Kidney epithelial cell (primary cell): ENCODE results near the gene CCDC85C. TPM values are rescaled to one million over a fixed set of nuclear protein-coding genes. Genes with fewer than 3 reads are reported as not detected.

Source experiments
- DNase-seq: peaks from one replicate; pipeline ENCODE4 v3.0.0-alpha.2; 2010; ENCODE audit warnings: low read depth
- H3K27me3 ChIP-seq: 2 replicates; pipeline ENCODE4 v1.6.0; 2011; ENCODE audit warnings: low read length; ENCODE audit not compliant: control insufficient read depth, insufficient read depth
- H3K36me3 ChIP-seq: 2 replicates; pipeline ENCODE4 v1.5.1; 2011; ENCODE audit warnings: low read length; ENCODE audit not compliant: control insufficient read depth, insufficient read depth
- H3K4me3 ChIP-seq: 2 replicates; pipeline ENCODE4 v1.5.1; 2011; ENCODE audit warnings: low read depth, mild to moderate bottlenecking, control low read depth, low read length
- CTCF ChIP-seq: IDR thresholded peaks from 2 replicates; pipeline ENCODE4 v1.5.1; 2011; ENCODE audit warnings: mild to moderate bottlenecking, moderate library complexity, low read length, control low read depth, inconsistent platforms; ENCODE audit not compliant: insufficient read depth, poor library complexity, severe bottlenecking
- total RNA-seq: library from RNA; depleted of rRNA; stranded (reverse); fragments of >200 nt; gene quantifications from 2 replicates; pipeline ENCODE4 v1.2.3, GENCODE V29; 2015

The CCDC85C gene
- total RNA-seq, 1 donor from 2014 or later, result 32.4 TPM

DNA sequence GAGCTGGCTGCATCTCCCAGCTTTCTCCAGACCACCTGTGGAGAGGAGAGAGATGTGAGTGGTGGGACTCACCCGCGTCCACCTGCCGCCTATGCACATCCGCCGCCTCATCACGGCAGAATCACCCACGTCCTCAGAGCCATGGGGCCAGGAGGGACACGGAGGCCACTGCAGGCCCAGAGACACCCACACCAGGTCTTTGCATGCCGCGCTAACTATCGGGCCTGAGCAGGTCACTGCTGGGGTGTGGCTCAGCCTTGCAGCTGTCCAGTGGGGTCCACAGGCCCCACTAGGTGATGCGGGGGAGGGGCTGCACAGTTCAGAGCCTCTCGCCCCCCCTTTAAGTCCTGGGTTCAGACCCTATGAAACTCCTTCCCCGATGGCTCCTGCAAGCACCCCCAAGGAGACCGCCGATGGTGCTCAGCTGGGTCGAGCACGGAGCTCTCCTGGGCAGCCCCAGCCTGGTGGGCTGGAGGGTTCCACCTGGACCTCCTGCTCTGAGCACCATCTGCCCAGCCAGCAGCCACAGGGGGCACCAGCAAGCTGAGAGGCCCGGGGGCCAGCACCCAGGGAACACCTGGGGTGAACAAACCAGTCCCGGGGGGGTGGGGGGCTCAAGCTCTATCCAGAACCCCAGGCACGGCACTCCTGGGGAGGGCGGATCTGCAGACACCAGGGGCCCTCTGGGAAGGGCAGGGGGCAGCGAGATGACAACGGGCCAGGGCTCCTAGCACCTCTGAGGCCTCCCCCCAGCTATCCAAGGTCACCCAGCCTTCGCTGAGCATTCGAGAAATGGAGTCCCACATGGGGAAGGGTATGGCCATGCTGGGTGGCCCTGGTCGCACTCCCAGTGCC is 88.5 kb downstream of the CCDC85C start:
- no peaks in the 10 kb centered on the region for H3K27me3 ChIP-seq
- H3K36me3 ChIP-seq, result no peaks in the 10 kb centered on the region
- DNase-seq, result no peak
- H3K4me3 ChIP-seq, result no peak overlapping the region
- no peak for TF ChIP-seq CTCF

DNA sequence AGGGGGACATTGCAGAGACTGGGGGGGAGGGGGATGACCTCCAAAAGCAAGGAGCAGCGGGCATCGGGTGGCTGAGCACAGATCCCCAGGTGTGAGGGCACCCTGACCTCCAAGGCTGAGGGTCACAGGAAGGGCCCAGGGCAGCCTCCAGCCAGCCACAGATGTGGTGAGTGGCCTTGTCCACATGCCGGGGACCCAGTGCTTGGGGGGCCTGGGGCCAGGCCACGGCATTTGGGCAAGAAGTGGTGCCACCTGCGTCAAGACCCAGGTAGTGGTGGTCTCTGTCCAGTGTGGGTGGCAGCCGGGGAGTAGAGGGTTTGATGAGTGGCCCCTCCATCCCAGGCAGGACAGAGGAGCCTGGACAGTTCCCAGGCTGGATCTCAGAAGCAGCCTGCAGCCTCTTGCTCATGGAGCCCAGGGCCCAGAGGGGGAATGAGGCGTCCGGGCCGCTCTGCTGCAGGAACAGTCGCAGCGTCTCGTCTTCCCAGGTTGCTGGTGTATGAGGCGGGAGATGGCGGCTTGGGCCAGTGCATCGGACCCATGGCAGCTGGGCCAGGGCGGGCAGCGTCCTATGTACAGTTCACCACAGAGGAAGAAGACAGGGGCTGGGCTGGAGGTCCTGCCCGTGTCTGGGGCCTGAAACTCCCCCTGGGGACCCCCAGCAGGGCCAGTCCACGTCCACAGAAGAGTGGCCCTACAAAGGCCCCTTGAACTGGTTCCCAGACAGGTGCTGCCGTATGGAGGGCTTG is 89.3 kb downstream of the CCDC85C start:
- DNase-seq, result no peak
- Histone ChIP-seq H3K36me3 (peaks cover 1% of the 10 kb centered on the region), H3K4me3 (no peak overlapping the region), H3K27me3 (no peaks in the 10 kb centered on the region)
- TF ChIP-seq CTCF, result no peak

DNA sequence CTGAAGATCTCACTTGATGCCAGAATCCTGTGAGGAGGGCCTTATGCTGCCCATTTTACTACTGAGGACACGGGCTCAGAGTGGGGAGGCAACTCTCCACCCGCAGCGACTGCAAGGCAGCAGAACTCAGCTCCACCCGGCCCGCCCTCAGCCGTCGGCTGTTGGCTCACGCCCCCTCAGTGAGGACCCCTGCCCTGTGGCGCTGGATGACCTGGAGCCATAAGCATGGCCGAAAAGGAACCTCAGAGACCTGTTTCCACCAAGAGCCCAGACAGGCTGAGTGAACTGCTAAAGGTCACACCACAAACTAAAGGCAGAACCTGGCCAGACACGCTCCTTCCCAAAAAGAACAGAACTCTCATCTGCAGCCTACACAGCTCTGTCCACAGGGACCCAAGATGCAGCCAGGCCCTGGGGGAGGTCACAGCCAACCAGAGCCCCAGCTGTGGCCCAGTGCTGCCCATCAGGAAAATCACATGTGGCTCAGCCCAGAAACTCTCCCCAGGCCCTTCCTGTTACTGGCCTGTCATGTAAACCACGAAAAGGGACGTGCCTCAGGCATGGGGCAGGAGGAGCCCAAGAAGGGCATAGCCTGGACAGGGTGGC is 90.0 kb downstream of the CCDC85C start:
- Histone ChIP-seq H3K36me3 (peaks cover 2% of the 10 kb centered on the region), H3K27me3 (no peaks in the 10 kb centered on the region), H3K4me3 (no peak overlapping the region)
- no peak for TF ChIP-seq CTCF
- no peak for DNase-seq

DNA sequence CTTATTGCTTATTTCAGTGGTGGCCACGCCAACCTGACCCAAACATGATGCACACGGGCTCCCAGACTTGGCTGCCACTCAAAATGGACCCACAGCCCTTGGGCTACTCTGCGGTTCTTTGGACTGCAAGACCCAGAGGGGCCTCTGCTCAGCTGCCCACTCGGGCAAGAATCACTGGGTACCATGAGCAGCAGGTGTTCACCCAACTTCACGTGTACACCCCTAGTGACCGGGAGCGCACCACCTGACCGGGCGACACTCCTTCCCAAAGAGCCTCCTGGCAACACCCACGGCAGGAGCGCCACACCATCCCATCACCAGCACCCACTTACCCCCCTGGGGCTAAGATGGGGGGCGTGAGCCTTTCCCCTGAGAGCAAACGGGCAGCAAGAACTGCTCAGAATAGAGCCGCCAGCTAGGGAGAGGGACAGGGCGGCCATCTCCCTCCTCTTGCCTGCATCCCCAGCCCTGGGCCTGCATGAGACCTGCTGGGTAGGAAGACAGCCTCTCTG is 90.8 kb downstream of the CCDC85C start:
- H3K4me3 ChIP-seq, result no peak overlapping the region
- no peak for DNase-seq
- H3K27me3 ChIP-seq, result no peaks in the 10 kb centered on the region
- peaks cover 2% of the 10 kb centered on the region for H3K36me3 ChIP-seq
- TF ChIP-seq CTCF, result no peak

DNA sequence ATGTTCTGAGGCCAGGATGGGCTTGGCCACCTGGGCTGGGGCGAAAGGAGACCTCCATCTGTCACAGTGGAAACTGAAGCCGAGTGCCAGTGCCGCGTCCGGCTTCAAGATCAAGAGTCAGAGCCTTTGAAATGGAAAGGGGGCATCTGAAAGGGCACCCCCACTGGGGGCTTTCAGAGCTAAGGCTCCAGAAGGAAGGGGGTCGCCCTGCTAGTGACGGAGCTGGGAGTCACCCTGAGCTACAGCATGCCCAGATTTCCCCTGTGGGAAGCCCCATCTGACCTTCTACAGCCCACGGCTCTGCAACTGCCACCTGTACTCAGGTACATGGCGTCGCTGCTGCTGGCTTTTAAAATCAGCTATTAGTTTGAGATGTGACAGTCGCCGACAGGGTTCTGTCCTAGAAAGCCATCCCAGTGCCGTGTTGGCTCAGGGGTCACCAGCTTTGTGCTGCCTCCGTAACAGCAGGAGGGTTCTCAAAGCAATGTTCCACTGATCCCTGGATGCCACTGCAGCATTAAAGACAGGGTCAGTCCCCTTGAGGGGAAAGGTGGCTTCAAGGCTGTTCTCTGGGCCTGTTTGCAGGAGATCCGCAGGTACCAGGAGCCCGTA is 91.3 kb downstream of the CCDC85C start:
- H3K27me3 ChIP-seq, result no peaks in the 10 kb centered on the region
- H3K4me3 ChIP-seq, result no peak overlapping the region
- no peak for DNase-seq
- no peak for TF ChIP-seq CTCF
- peaks cover 2% of the 10 kb centered on the region for H3K36me3 ChIP-seq
